HG02798 (cell line): Measurements from ENCODE around the gene USF2.

Experiments
- ATAC-seq: cut with Tn5 transposase; IDR thresholded peaks from one replicate; pipeline ENCODE4 v1.9.1; 2021; ENCODE audit warnings: mild to moderate bottlenecking; ENCODE audit not compliant: unreplicated experiment, poor library complexity

The USF2 gene

GRCh38 chr19:35241417-35241816 lies 27.3 kb upstream of the USF2 start:
- ATAC-seq = no peak

DNA sequence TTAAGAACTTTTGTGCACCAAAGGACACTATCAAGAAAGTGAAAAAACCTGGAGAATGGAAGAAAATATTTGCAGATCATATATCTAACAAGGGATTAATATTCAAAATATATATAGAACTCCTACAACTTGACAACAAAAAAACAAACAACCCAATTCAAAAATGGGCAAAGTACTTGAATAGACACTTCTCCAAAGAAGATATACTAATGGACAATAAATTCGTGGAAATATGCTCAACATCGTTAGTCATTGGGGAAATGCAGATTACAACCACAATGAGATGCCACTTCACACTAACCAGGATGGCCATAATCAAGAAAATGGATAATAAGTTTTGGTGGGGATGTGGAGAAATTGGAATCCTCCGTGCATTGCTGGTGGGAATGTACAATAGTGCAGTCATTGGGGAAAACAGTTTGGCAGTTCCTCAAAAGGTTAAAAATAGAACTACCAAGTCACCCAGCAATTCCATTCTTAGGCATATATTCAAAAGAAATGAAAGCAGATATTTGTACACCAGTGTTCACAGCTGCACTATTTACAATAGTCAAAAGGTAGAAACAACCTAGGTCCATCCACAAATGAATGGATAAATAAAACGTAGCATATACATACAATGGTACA lies 22.2 kb upstream of the USF2 start:
- no peak for ATAC-seq

- ATAC-seq = peak; percentile 55
These were observed 21.0 kb upstream of the USF2 start for GRCh38 chr19:35247526-35248309.

GRCh38 chr19:35248310-35249145 lies 20.2 kb upstream of the USF2 start, which contains the start of gene LSR:
LSR (plus strand) TSS chr19:35249002; CDS start chr19:35249023, 21 bp downstream.
- ATAC-seq = peak; percentile 82

DNA sequence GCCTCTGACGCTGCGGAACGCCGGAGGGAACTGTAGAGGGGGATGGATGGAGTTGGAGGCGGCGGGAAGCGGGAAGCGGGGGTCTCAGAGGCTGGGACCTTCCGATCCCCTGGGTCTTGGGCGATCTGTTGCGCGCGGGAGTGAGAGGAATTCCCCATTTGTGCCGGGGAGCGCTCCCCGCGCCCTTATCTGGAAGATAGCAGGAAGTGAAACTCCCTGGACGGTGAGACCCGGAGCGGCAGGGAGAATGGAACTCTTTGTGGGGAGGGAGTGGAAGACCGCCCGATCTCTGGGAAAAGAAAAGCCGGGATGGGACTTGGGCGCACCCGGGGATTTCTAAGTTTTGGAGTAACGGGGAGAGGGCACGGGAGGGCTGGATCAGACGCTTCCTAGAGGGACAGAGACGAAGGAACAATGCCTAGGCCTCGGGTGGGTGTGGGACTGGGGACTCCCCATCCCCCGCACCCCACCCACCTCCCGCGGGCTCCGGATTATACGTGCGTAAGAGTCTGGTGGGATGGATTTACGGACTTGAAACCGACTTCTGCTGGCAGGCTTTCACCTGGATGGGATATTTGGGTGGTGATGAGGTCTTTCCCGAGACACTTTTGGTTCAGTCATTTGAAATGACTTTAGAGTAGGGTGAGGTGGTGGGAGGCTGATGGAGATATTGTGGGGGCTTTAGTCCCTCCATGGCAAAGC lies 19.5 kb upstream of the USF2 start:
- ATAC-seq = peak; percentile 1

DNA sequence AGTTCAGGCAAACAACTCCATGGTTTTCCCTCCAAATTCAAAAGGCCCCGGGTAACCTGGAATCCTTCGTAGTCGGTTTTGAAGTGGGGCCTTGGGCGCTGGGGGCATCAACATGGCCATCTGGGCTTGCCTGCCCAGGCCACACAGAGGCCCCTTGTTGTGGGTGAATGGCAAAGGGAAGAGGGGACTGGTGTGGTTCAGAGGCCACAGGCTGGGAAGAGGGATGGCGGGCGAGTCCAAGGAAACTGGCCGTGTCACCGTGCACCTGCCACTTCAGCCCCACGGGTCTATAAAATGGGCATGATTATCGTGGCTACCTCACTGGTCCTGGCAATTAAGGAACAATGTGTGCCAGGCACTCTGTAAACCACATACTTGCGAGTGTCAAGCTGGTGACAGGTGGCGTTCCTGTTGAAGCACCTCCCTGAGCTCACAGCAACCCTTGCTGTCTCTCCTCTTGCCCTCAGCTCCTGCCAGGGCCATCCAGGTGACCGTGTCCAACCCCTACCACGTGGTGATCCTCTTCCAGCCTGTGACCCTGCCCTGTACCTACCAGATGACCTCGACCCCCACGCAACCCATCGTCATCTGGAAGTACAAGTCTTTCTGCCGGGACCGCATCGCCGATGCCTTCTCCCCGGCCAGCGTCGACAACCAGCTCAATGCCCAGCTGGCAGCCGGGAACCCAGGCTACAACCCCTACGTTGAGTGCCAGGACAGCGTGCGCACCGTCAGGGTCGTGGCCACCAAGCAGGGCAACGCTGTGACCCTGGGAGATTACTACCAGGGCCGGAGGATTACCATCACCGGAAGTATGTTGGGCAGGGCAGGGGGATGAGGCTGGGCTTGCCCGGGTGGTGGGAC lies 18.7 kb upstream of the USF2 start:
- no peak for ATAC-seq

GRCh38 chr19:35251456-35251855 lies 17.3 kb upstream of the USF2 start:
- ATAC-seq = no peak

DNA sequence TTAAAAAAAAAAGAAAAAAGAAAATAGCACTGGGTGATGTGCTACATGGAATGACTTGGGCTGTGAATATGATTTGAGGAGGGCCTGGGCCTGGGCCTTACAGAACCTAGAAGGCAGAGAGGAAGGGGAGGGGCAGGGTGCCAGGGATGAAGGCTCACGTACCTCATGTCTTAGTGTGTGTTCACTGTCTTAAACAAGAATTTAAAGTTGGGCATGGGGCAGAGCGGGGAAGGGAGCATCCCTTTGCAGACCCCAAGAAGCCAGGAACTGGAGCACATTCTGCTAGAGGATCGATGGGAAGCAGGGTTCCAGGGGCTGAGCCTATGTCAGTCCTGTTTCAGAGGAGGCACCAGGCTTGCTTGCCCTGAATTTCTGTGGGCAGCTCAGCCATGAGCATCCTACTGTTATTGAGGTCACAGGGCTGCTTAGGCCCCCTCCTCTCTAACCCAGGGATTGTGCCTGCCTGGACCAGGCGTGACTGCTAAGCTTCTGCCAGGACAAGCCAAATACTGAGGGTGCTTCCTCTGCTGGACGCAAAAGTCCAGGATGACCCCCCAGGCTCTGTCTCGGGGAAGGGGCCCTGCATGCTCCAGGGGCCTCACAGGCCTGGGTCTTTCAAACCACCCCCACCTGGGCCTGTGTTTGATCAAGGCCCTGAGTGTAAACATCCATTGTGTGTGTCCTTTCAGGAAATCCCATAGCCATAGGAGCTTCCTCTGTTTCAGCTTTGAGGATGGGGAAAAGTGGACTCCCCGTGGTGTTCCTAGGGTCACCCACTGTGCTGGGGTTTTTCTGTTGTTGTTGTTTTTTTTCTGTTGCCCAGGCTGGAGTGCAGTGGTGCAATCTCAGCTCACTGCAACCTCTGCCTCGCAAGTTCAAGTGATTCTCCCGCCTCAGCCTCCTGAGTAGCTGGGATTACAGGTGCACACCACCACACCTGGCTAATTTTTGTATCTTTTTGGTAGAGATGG lies 15.2 kb upstream of the USF2 start:
- no peak for ATAC-seq

GRCh38 chr19:35254341-35255297 lies 14.1 kb upstream of the USF2 start:
- no peak for ATAC-seq

- ATAC-seq = no peak
These were observed 12.2 kb upstream of the USF2 start for GRCh38 chr19:35256566-35256965.

DNA sequence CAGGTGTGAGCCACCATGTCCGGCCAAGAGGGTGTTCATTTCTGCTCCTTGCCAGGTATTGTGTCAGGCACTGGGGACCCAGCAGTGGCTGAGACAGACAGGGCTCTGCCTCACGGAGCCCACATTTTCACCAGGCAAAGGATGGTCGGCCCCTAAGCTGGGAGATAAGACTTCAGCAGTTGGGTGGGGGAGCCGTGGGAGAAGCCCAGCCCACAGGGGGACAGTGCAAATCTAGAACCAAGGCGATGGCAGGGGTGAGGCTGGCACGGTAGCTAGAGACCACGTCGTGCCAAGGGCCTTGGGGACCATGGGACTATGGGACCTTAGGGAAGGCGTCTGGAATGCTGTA lies 11.7 kb upstream of the USF2 start:
- ATAC-seq = no peak

DNA sequence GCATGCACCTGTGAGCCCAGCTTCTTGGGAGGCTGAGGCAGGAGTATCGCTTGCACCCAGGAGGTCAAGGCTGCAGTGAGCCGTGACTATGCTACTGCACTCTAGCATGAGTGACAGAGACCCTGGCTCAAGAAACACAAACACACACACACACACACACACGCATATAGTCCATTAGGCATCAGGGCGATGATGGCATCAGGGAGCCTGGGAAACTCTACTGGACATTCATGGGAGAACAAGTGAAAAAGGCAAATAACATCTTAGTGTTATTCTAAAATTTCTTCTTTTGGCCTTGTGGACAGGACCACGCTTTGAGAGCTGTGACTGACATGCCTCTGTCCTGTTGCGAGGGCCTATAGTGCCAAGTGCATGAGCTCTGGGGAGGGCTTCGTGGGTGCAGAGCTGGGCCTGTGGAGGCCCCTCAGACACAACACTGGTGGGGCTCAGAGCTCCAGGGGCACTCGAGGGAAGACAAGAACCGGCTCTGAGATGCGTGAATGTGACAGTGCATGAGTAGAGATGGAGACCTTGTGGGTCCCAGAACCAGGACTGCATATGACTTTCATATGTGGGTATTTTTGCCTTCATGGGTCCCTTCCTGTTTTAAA lies 8.0 kb upstream of the USF2 start:
- no peak for ATAC-seq

GRCh38 chr19:35261356-35262100 lies 7.2 kb upstream of the USF2 start:
- no peak for ATAC-seq

GRCh38 chr19:35262101-35262761 lies 6.5 kb upstream of the USF2 start:
- no peak for ATAC-seq

DNA sequence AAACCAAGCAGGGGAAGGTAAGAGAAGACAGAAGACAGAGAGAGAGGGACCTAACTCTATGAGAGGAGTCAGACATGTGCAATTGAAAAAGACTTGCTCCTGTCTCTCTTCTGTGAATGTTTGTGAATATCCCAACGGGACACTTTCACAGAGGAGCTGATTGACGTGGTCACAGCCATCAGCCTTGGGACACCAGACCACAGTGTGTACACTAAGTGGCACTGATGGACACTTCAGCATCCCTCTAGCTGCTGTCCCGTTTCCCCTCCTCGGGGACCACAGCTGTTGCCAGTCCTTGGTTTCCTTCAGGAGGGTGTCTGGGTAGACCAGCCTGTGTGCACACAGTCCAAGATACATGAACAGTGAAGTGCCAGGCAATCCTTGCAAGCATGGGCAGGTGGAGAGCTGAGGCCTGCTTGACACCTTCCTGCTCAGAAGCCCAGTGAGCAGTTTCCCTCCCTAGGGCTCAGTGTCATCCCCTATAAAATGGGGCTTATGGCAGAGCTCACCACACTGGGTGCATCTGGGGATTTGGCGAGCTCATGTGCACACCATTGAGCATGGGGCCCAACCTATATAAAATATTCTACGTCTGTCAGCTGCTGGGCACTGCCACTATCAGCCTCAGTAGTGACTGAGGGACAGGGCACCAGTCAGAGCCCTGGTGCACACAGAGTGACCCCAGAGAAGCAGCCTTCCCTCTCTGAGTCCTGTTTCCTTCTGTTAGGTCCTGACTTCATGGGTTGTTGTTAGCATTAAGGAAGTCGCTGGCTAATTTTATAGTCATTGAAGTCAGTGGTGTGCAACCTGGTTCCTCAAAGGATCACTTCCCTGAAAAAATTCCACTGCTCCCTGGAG lies 4.3 kb upstream of the USF2 start:
- no peak for ATAC-seq
